ENCODE data around the gene GOLGA1.
"Not testable (repeated sequence)": the region's sequence is repeated elsewhere in the genome, so short reads cannot be mapped to it uniquely, and the experiment has no call there.

The GOLGA1 gene

GRCh38 chr9:124941679-124942561 is 1.0 kb upstream of the GOLGA1 start:
- H3K4me3 ChIP-seq (ENCODE audit: low read depth, low read length), result peak overlapping the region; percentile 82
- no peak for DNase-seq (ENCODE audit: low read depth)

DNA sequence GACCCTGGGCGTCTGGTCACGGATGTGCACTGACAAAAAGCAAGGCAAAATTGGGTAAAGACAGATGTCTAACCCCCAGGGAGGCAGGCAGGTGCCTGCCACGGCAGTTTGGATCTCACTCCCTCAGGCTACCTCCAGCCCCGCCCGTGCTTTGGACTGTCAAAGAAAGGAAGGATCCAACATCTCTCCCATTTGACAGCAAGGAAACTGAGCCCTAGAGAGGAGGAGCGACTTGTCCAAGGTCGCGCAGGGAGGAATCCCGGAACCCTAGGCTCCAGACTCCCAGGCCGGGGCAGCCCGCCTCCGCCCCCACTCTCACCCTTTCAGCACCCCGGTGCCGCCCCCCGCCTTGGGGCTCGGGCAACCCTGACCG is 376 bp downstream of the GOLGA1 start:
- peak overlapping the region; percentile 82 for H3K4me3 ChIP-seq (ENCODE audit: low read depth, low read length)
- no peak for DNase-seq (ENCODE audit: low read depth)

GRCh38 chr9:124939944-124940343 is 939 bp downstream of the GOLGA1 start:
- peak overlapping the region; percentile 82 for H3K4me3 ChIP-seq (ENCODE audit: low read depth, low read length)
- DNase-seq (ENCODE audit: low read depth), result no peak

GRCh38 chr9:124934290-124934689 is 6.6 kb downstream of the GOLGA1 start:
- H3K4me3 ChIP-seq (ENCODE audit: low read depth, low read length), result no peak overlapping the region
- DNase-seq (ENCODE audit: low read depth), result no peak

DNA sequence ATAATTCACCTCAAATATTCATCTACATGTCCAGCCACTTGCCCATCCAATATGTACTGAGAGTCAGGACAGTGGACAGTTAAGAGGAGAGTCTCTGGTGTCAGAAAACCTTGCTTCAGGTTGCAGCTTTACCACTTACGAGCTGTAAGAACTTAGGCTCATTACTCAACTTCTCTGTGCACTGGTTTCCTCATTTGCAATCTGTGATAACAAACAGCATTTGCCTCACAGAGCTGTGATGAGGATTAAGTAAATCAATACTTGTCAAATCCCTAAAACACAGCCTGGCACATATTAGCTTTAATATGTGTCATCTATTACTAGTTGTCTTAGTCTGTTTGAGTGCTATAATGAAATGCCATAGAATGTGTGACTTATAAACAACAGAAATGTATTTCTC is 8.6 kb downstream of the GOLGA1 start:
- no peak overlapping the region for H3K4me3 ChIP-seq (ENCODE audit: low read depth, low read length)
- no peak for DNase-seq (ENCODE audit: low read depth)

DNA sequence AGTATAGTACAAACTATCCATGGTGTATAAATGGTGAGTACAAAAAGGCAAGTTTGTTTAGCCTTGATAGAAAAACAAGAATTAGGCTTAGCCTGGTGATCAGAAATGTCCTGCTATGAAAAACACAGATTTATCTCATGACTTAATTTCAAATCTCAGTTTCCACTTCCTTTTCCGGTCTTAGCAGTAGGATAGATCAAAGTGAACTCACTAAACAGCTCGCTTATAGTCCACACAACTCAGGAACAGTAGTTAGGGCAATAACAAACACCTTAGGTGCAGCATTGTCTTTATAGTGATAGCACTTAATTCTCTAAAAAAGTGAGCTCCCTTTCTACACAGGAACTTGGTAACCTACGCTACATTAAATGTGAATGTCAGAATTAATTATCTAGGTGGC is 11.4 kb downstream of the GOLGA1 start:
- no peak overlapping the region for H3K4me3 ChIP-seq (ENCODE audit: low read depth, low read length)
- no peak for DNase-seq (ENCODE audit: low read depth)

DNA sequence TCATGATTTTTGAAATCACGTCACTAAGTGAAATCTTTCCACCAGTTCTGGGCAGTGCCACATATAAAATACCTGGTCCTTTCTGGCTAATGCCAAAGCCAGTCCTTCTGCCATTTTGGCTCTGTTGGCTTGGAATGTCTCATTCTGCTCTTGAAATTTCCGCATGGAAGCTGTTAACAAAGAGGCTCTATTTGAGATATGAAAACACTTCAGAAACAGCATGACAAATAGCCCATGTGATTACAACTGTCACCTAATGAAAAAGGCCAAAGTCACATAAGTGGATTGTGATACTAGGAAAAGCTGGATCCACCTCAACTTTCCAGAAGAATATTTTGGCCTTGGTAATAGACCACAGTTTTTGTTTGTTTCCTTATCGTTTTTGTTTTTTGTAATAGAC is 12.8 kb downstream of the GOLGA1 start:
- no peak for DNase-seq (ENCODE audit: low read depth)
- H3K4me3 ChIP-seq (ENCODE audit: low read depth, low read length), result no peak overlapping the region

DNA sequence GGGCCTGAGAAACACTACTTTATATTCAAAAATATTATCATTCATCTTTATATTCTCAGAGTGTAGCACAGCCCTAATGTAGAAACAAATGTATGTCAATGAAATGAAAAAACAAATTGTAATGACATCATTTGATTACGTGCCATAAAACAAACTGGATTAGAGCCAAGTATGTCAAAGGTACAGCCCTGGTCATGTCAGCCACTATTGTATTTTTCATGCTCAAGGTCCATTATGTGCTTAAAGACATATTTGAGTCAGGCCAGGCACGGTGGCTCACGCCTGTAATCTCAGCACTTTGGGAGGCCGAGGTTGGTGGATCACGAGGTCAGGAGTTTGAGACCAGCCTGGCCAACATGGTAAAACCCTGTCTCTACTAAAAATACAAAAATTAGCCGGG is 20.5 kb downstream of the GOLGA1 start:
- not testable (repeated sequence) for H3K4me3 ChIP-seq (ENCODE audit: low read depth, low read length); DNase-seq (ENCODE audit: low read depth)

GRCh38 chr9:124914753-124915405 is 26.0 kb downstream of the GOLGA1 start:
- H3K4me3 ChIP-seq (ENCODE audit: low read depth, low read length), result no peak overlapping the region
- DNase-seq (ENCODE audit: low read depth), result no peak

DNA sequence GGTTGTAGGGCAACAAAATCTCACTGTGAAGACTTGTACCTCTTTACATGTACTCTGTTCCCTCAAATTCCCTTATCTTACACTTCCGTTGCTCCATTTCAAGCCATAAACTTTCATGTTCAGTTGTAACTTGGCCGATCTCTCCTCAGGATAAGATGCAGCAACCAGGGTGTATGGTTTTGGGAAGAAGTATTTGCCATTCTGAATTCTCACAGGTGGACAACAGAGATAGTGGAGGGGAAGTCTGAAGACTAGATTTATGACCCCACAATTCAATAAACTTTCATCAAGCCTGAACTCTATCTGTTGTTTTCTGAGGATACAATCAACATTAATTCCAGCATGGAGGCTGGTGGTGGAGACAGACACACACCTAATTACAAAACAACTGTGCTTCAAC is 27.5 kb downstream of the GOLGA1 start:
- H3K4me3 ChIP-seq (ENCODE audit: low read depth, low read length), result no peak overlapping the region
- DNase-seq (ENCODE audit: low read depth), result no peak

GRCh38 chr9:124911766-124912165 is 29.1 kb downstream of the GOLGA1 start:
- DNase-seq (ENCODE audit: low read depth), result no peak
- H3K4me3 ChIP-seq (ENCODE audit: low read depth, low read length), result no peak overlapping the region

GRCh38 chr9:124908098-124908497 is 32.8 kb downstream of the GOLGA1 start:
- no peak for DNase-seq (ENCODE audit: low read depth)
- no peak overlapping the region for H3K4me3 ChIP-seq (ENCODE audit: low read depth, low read length)

DNA sequence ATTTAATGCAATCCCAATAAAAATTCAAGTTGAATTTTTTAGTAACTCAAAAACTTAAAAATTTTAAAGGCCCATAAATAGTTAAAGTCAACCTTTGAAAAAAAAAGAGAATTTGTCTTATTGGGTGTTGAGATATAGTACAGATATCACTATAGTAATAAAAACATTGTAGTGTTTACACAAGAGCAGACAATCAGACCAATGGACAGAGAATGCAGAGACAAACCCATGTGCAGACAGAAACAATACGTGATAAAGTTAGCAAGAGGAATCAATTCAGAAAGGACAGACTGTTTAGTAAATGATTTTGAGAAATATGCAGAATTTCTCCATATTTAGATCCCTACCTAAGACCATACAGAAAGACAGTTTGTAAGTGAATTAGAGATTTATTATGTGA is 33.9 kb downstream of the GOLGA1 start:
- no peak overlapping the region for H3K4me3 ChIP-seq (ENCODE audit: low read depth, low read length)
- DNase-seq (ENCODE audit: low read depth), result no peak

DNA sequence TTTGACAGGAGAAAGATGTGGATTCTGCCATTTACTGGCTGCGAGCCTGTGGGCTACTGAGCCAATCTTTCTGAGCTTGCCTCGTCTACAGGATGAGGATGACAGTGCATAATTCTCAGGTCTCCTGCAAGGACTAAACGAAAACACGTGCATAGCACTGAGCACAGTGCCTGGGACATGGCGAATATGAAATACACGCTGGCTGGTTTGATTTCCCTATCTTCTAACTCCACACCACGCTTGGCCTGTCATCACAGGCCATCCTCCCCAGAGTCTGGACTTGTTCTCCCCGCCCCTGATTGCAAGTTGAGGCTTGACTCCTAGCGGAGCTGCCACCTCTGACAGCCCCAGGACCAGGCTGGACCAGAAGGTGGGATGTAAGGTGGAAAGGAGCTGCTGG is 41.0 kb downstream of the GOLGA1 start:
- DNase-seq (ENCODE audit: low read depth), result no peak

DNA sequence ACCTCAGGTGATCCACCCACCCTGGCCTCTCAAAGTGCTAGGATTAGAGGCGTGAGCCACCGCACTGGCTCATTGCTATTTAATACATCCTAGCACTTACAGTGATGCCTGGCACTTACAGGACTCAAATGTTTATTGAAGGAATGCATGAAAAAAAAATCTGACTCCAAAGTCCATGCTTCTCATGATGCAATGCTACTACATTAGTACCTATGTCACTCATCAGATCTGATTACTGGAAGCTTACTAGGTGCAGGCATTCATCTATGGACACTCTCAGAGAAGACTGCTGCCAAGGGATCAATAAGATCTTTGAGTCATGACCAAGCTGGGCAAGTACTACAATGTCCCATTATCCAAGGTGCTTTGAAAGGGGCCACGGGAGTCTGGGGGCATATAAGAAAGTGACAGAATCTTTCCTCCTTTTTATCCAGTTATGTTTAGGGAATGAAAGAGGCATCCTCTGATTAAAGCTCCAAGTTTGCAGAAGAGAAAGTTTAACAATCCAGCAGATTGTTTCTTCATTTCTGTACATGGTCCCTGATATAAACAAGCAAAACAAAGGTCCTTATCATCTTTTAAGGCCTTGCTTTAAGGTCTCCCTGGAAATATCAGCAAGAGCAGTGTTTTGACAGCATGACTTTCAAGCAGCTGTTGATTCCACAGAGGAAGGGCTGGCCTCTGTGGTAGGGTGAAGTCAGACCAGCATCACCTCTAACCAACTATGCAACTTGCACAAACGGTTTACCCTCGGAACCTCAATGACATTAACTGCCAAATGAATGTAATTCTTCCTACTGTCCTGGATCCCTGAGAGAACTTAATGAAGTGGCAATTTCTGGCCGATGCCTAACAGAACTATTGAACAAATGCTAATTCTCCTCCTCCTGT is 43.1 kb downstream of the GOLGA1 start:
- no peak for DNase-seq (ENCODE audit: low read depth)
- H3K4me3 ChIP-seq (ENCODE audit: low read depth, low read length), result no peak overlapping the region

More for the DNA sequence above, 41.0 kb downstream of the GOLGA1 start:
- H3K4me3 ChIP-seq (ENCODE audit: low read depth, low read length), result no peak overlapping the region

DNA sequence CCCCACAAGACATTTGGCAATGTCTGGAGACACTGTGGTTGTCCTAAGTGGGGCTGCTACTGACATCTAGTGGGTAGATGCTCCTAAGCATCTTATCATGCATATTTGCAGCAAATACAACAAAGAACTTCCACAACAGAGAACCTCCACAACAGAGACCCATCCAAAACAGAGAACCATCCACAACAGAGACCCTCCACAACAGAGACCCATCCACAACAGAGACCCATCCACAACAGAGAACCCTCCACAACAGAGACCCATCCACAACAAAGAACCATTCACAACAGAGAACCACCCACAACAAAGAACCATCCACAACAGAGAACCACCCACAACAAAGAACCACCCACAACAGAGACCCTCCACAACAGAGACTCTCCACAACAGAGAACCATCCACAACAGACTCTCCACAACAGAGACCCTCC is 46.1 kb downstream of the GOLGA1 start:
- DNase-seq (ENCODE audit: low read depth), result no peak
- H3K4me3 ChIP-seq (ENCODE audit: low read depth, low read length), result no peak overlapping the region

GRCh38 chr9:124894035-124894740 is 46.7 kb downstream of the GOLGA1 start:
- no peak for DNase-seq (ENCODE audit: low read depth)
- no peak overlapping the region for H3K4me3 ChIP-seq (ENCODE audit: low read depth, low read length)

- no peak for DNase-seq (ENCODE audit: low read depth)
Measured at GRCh38 chr9:124890179-124890578, 50.7 kb downstream of the GOLGA1 start.

GRCh38 chr9:124889006-124889405 is 51.9 kb downstream of the GOLGA1 start:
- no peak for DNase-seq (ENCODE audit: low read depth)
- H3K4me3 ChIP-seq (ENCODE audit: low read depth, low read length), result no peak overlapping the region

More at GRCh38 chr9:124890179-124890578, 50.7 kb downstream of the GOLGA1 start:
- H3K4me3 ChIP-seq (ENCODE audit: low read depth, low read length), result no peak overlapping the region

Data from skeletal muscle cell (primary cell).